CD4-positive, alpha-beta T cell treated with Interleukin-6 at 100 ng/mL for 8 hours (primary cell): ENCODE data around the gene SUPT16H.
"Not testable (repeated sequence)": the region's sequence is repeated elsewhere in the genome, so short reads cannot be mapped to it uniquely, and the experiment has no call there.

Experiments used
- DNase-seq: peaks from one replicate; pipeline ENCODE4 v3.0.0-alpha.2; 2020; ENCODE audit warnings: mixed read lengths, low spot score

Gene SUPT16H

DNA sequence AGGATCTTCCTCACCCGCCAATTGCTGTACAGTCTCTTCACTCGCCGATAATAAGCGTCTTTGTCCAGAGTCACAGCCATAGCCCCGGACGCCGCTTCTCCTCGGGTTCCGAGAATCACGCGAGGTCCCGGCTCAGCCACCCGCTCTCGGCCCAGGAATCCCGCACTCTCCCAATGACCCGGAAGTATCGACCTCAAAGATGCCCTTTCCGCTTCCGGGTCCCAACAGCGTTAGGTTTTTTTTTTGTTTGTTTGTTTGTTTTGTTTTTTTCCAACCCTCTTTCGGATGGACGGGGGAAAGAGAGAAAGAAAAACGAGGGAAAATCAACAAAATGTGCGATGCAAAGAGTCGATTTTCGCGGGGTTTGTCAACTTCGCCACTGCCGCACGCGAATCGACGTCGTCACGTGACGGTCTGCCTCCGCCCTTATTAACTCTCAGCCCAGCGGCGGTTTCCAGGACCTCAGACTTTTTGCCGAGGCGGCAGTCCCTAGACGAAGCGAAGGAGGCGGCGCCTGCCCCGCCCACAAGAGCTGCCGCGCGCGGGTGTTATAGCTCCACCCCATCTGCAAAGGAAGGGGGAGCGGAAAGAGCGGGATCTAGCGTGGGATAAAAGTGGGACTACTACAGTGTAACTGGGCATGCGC, at the start of gene SUPT16H:
SUPT16H (minus strand) TSS at position 172 of the 646 bp plus-strand sequence; CDS start at position 80, 92 bp downstream.
- DNase-seq, result peak; percentile 91

DNA sequence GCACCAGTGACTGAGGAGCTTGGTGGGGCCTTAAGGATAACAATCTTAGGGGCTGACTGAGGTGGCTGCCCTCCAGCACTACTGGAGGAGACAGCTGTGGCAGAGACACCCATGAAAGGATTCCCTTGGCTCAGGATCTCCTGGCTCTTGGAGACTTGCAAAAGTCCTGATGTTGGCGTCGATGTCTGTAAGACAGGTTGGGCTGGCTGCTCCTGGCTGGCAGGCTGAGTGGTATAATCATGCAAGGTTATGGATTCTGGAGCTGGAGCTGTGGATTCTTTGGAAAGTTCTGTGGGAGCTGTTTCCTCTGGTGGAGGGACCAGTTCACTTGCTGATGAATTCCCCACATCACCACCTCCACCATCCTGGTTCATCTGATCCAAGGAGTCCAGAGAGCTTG, 47.3 kb upstream of the SUPT16H start:
- no peak for DNase-seq

DNA sequence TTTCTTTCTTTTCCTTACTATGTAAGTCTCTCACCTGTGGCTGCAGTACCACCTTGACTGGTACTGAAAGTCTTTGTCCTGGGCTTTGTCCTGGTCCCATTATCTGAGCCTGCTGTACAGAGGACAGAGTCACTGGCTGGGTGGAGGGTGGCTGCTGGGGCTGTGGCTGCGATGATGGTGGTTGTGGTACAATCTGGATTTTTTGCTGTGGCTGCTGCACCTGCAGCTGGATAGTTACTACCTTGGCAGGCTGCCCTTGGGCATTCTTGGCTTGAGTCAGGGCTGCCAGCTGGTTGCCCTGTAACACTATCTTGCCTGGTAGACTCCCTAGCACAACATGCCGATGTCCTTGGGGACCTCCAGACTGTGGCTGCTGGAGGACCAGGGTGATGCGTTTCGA, 45.1 kb upstream of the SUPT16H start:
- DNase-seq, result no peak

DNA sequence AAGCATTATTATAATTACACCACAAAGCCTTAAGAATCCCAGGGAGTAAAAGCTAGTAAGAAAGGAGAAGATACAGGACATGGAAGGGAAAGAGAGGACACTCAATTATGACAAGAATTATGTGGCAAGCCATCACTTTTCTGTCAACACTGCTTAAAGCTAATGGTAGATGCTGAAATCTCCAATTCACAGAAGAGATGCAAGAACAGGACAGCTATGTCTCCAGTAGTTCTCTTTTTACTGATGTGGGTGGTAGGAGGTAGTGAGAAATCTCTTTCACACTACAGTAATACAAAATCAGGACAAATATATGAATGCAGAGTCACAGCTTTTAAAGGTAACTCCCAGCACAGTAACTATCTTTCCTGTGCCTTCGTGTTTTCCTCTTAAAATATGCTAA, 42.9 kb upstream of the SUPT16H start:
- no peak for DNase-seq

DNA sequence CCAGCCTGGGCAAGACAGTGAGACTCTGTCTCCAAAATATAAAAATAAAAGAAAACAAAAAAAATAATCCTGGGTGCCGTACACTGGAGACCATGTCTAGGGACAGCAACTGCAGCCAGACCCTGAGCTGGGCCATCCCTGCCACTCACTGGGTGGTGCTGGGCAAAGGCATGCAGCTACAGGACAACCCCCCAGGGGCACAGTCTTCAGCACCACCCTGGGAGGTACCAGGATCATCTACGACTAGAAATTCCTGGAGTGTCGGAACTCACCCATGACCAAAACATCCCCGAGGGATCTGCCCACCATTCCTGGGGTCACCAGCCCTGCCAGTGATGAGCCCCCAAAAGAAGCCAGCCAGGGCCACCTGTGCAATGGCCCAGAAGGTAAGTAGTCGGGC, 35.7 kb upstream of the SUPT16H start:
- DNase-seq, result no peak

DNA sequence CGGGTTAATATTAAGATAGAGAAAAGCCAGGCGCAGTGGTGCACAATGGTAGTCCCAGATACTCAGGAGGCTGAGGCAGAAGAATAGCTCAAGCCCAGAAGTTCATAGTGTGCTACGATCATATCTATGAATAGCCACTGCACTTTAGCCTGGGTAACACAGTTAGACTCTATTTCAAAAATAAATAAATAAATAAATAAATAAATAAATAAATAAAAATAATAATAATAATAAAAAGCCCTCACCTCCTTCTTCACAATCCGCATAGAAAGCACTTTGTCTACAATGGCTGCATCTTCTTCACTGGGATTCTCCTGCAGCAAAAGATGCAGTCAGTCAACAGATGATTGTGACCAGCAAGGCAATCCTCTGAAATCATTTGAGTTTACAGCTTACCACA, 31.5 kb upstream of the SUPT16H start:
- DNase-seq, result no peak

DNA sequence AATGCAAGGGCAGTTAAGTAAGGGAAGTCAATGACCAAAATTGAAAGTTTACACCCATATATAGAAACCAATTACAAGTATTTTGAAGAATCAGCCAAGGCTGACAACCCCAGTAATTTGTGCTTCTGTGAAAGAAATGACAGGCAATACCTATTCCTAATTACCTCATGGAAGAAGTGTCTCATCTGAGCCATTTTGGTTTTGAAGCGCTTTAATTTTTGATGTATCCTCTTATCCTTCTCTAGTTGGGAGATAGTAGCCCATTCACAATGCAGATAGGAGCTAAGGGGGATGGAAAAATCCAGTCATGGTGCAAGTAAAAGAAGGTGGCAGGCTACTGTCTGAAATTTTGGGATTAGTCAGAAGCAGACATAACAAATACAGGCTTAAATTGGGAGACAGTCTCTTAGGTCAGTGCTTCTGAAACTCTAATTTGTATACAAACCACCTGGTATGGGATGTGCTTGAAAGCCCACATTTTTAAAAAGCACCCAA, 30.4 kb upstream of the SUPT16H start:
- DNase-seq, result no peak

DNA sequence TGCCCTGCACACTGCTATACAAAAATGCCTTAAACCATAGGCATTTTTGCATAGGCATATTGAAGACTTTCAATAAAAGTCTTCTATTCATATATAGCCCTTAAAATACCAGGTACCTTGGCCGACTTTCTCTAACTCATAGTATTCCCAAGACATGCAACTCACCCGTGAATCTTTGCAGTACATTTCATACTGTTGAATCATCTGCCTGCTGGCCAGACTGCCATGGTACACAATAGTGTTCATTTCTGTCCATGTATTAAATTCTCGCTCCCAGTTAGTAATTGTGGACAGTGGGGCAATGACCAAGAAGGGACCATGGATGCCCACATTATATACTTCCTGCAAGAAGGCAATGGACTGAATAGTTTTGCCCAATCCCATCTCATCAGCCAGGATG, 24.3 kb upstream of the SUPT16H start:
- DNase-seq, result no peak

DNA sequence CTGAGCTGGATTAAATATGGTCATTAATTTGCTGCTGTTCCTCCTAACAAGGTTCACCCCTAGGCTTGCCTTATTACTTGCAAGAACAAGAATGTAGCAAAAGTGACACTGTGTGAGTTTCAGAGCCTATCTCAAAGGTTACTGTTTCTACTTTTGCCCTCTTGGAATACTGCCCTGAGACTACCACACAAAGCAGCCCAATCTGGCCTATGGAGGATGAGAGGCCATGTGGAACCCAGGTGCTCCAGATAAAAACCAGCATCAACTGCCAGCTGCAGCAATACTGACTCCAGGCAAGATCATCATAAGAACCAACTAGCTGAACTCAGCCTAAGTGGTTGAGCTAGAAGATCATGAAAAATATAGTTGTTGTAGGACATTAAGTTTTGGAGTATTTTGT, 22.4 kb upstream of the SUPT16H start:
- DNase-seq, result no peak

DNA sequence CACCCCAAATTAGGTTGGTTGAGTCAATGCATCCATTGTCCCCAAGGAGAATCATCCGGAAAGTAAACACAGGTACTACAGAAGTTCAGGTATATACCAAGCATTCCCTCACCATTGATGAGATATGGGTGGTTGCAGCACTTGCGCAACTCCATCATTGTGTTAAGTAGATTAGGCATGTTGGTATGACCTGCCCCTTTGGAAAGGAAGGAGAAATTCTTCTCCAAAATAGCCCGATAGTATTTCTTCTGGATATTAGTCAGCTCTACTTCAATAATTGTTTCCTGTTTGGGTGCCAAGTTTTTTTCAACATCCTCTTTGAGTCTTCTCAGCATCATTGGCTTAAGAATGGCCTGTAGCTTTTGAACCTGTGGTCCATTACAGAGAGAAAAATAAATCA, 21.3 kb upstream of the SUPT16H start:
- DNase-seq, result no peak

DNA sequence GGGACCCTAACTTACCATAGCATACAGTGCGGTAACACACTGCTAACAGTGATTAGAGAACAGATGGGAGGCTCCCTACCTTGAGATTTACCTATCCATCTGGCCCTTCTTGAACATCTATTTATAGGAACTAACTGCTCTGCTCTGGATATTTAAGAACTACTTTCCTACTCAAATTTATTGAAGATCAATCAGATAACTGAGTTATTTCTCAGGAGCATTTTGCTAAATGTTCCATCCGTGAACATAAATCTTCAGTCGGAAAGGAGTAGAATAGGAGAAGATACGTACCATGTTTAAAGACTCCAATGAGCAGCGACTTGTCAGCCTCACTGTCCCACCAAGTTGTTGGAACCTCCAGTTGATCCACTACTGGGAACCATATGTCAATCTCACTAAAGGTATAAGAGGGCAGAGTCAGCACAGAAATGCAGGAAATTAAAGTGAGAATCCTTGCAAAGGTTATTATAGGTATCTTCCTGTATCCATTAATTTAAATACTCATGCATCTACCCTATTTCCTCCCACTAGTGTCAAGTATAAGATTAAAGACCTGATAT, 15.6 kb upstream of the SUPT16H start:
- DNase-seq, result no peak

DNA sequence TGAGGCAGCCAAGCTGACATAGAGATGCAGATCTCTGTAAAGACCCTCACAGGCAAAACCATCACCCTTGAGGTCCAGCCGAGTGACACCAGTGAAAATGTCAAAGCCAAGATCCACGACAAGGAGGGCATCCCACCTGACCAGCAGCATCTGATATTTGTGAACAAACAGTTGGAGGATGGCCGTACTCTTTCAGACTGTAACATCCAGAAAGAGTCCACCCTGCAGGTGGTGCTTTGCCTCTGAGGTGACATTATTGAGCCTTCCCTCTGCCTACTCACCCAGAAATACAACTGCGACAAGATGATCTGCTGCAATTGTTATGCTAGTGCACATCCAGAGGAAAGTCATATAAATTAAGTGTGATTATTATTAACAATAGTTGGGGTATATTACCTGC, 15.1 kb upstream of the SUPT16H start:
- no peak for DNase-seq

DNA sequence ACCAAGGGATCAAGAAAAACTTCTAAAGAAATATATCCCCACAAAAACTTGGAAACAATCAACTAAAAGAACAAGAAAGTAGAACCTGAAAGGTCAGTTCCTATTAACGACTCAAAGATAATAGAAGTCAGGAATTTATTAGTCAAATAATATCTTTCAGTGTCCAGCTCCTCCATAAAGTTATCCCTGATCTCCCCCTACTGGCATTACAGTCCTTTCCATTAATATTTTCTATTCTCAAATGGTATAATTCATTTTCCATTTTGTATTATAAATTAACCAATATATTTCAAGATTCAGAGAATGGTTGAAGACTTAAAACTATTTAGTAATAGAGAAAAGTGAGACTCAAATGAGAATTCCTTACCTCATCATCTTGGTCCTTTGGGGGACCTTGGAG, 11.6 kb upstream of the SUPT16H start:
- no peak for DNase-seq

DNA sequence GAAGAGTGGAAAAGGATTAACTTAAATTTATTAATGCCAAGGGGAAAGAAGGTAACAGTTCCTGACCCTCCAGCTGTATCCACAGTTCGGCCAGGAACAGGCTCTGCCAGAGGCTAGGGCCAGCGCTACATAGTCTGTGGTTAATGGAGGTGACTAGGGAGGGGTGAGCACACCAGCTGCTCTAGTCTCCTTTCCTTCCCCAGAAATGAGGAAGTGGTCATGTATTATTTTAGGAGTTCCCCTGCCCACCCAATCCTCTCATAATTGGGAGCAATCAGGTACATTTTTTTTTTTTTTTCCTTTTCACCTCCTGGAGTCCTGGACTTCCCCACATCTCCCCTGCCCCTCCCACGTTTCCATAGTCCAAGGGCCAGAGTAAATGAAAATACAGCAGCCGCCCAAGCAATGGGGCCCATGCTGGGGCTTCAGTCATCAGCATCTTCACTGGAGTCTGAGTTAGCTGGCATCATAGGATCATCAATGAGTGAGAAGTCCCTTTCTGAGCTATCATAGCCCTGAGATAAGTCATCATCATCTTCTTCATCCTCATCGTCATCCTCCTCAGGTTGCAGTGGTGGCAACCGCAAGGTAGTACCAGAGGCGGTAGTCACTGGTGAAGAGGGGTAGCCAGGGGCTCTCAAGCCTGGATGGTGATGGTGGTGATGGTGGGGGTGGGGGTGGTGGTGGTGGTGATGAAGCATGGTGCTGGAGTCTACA, 1.5 kb upstream of the SUPT16H start:
- no peak for DNase-seq

DNA sequence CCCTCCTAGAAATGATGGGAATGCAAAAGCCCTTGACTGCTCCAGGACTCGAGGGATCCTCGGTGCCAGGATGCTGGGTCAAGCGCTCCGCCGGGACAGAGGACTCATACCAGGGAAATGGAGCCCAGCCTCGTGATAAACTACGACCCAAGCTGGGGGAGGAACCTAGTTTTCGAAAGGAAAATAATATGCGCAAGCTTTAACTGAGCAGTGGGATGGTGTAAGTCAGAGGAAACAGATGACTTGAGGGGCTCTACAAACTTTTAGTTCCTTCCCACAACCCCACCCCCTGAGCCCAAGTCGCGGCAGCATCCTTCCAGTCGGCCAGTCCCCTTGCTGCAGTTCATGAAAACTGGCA, 654 bp upstream of the SUPT16H start:
- no peak for DNase-seq

DNA sequence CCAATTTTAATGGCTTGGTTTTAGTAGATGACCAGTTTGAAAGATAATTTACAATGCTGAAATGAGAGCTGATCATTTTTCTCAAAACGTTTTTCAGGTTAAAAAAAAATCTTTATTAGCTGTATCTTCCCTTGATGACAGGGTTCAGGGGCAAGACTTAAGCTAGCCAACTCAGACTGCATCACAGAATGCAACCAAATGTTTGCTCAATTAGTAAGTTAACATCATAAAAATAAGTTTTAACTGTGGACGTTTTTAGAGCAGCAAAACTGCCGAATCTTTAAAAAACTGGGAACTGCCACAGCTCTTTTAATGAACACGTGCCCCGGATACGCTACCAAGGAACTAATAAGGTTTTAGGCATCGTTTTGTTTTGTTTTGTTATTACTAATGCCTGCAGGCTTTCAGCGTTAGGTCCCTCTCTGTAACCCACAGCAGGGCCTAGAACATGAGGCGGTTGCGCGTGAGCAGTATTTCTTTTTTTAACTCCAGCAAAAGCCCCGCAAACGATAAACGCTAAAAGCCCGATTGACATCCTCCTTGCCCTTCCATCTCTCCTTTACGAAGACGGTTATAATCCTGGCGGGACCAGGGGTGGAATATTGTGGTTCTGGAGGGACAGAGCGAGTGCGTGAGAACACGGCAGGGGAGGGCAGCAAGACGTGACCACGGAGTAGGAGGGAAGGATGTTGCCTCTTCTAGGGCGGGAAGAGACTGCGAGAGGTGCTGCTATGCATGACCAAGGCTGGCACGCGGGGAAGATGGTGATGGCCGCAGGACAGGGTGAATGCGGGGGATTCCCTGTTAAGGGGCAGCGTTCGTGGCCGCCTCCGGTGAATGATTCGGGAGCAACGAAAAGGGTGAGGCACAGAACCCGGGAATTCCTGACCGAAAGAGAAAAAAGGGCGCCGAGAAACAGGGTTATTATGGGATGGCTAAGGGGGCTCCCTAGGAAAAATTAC, 652 bp downstream of the SUPT16H start:
- peak; percentile 8 for DNase-seq

DNA sequence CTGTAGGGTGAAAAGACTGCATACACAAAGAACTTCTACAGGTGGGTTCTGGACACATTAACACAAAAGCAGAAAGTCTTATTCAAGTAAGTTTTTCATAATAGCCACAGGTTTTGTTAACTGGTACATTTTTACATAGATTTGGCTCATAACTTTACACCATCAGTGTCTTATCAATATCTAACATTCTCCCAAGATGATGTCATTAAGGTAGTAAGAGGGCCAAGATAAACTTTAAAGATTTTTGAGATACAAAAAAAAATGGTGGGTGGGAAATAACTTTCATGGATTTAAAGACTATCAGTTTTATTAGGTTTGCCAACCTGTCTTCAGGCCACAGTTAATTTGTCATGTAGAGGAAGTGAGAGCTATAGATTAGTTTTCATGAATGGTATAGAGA, 1.7 kb downstream of the SUPT16H start:
- no peak for DNase-seq

DNA sequence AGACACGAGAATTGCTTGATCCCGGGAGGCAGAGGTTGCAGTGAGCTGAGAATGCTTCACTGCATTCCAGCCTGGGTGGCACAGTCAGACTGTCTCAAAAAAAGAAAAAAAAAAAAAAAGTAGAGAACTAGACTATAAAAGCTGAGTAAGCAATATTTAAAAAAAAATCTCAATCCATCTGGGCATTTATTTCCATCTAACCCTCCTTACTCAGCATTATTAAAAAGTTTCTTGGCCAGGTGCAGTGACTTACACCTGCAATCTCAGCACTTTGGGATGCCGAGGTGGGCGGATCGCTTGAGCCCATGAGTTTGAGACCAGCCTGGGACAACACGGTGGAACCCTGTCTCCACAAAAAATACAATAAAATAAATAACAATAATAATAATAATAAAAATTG, 4.5 kb downstream of the SUPT16H start:
- DNase-seq, result no peak

DNA sequence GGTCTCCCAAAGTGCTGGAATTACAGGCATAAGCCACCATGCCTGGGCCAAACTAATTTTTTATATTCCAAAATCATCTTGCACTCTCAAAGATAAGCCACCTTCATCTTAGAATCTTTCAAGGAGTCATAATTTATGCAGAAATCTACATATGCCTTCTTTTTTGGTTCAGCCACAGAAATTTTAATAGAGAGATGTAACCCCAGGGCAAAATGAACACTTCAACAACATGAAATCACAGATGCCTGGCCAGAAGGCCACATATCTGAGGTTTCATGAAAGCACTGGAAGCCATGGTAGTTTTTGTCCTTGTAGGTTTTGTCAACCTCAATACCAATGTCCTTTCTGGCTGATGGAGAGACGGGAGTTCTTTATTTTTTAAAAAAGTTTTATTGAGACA, 9.8 kb downstream of the SUPT16H start:
- no peak for DNase-seq

DNA sequence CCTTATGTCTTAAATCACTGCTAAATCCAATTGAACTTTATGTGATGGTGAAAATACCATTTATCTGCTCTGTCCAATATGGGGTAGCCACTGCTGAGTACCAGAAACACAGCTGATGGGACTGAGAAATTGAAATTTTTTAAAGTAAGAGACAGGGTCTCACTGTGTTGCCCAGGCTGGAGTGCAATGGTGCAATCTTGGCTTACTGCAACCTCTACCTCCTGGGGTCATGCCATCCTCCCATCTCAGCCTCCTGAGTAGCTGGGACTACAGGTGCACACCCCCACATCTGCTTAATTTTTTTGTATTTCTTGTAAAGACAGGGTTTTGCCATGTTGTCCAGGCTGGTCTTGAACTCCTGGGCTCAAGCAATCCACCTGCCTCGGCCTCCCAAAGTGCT, 11.0 kb downstream of the SUPT16H start:
- not testable (repeated sequence) for DNase-seq

DNA sequence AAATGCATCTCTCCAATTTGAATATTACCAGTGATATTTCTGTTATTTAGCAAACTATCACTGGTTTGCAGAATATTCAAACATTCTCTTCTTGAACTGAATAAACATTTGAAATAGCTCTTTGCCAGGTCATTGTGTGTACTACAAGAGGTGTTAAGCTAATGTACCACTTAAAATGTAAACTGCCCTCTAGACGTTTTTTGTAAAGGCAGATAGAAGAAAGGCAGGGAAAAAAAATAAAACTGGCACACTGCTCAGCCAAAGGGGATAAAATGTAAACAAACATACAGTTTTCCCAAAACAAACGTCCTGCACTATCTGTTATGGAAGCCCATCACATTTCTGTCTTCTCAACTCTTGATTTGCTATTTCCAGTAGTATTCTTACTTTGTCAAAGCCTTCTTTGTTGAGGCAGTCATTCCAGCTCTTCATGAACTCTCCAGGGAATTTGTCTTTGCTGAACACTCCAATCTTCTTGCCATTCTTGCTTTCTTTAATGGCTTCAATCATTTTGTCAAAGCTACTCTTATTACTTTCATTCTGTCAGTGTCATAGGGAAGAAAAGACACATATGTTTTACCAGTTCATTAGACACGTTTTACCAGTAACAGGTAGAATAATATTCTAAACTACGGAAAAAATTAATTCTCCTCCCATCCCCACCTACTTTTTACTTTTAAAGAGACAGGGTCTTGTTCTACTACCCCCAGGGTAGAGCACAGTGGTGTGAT, 13.7 kb downstream of the SUPT16H start:
- no peak for DNase-seq
